ENCODE data around the gene IL9. TPM values are rescaled to one million over a fixed set of nuclear protein-coding genes. Genes with fewer than 3 reads are reported as not detected.

Gene IL9
- total and polyA plus RNA-seq, 2 experiments from 2014 or later: not detected

- Histone ChIP-seq H3K9me3 (ENCODE audit: low read depth) (no peaks in the 10 kb centered on the region), H3K27ac (no peak overlapping the region), H3K4me3 (no peak overlapping the region), H3K79me2 (no peaks in the 10 kb centered on the region), H3K27me3 (peaks cover 9% of the 10 kb centered on the region), H4K20me1 (ENCODE audit: insufficient read depth, poor library complexity, severe bottlenecking) (no peaks in the 10 kb centered on the region), H3K4me1 (ENCODE audit: insufficient read depth) (peaks cover 8% of the 10 kb centered on the region), H2AFZ (no peak overlapping the region), H3K4me2 (no peak overlapping the region), H3K9me2 (replicated peaks; ENCODE audit: insufficient read depth) (no peaks in the 10 kb centered on the region), H3K36me3 (replicated peaks; ENCODE audit: insufficient read depth, low read depth) (no peaks in the 10 kb centered on the region)
- 92% methylated on average over 3 of the region's 3 CpGs for WGBS (ENCODE audit: low lambda C conversion rate, missing lambda C conversion rate)
- TF ChIP-seq CTCF (IDR thresholded peaks at IDR 0.05; ENCODE audit: poor library complexity): no peak
- no peak for TF ChIP-seq EZH2phosphoT487 (IDR thresholded peaks at IDR 0.05; ENCODE audit: low read depth, severe bottlenecking, unreplicated experiment)
- TF ChIP-seq EZH2 (IDR thresholded peaks at IDR 0.05; ENCODE audit: borderline replicate concordance): no peak
- DNase-seq (ENCODE audit: low spot score): no peak
Observed at GRCh38 chr5:135883026-135883425, 12.6 kb downstream of the IL9 start.

- no peak overlapping the region for H3K4me2 ChIP-seq
- no peak overlapping the region for H2AFZ ChIP-seq
- H3K36me3 ChIP-seq (replicated peaks; ENCODE audit: insufficient read depth, low read depth): no peaks in the 10 kb centered on the region
- H3K9me3 ChIP-seq (ENCODE audit: low read depth): no peaks in the 10 kb centered on the region
- no peaks in the 10 kb centered on the region for H4K20me1 ChIP-seq (ENCODE audit: insufficient read depth, poor library complexity, severe bottlenecking)
- peaks cover 9% of the 10 kb centered on the region for H3K27me3 ChIP-seq
- no peak overlapping the region for H3K4me3 ChIP-seq
- no peaks in the 10 kb centered on the region for H3K79me2 ChIP-seq
- no peaks in the 10 kb centered on the region for H3K9me2 ChIP-seq (replicated peaks; ENCODE audit: insufficient read depth)
- no peak for DNase-seq (ENCODE audit: low spot score)
- no peak overlapping the region for H3K27ac ChIP-seq
- 76% methylated on average over 3 of the region's 3 CpGs for WGBS (ENCODE audit: low lambda C conversion rate, missing lambda C conversion rate)
- peaks cover 7% of the 10 kb centered on the region for H3K4me1 ChIP-seq (ENCODE audit: insufficient read depth)
- TF ChIP-seq EZH2 (IDR thresholded peaks at IDR 0.05; ENCODE audit: borderline replicate concordance) (no peak), CTCF (IDR thresholded peaks at IDR 0.05; ENCODE audit: poor library complexity) (no peak), EZH2phosphoT487 (IDR thresholded peaks at IDR 0.05; ENCODE audit: low read depth, severe bottlenecking, unreplicated experiment) (no peak)
Observed at GRCh38 chr5:135881819-135882218, 13.8 kb downstream of the IL9 start.

- no peaks in the 10 kb centered on the region for H3K9me2 ChIP-seq (replicated peaks; ENCODE audit: insufficient read depth)
- H3K4me2 ChIP-seq: no peak overlapping the region
Observed at GRCh38 chr5:135881244-135881643, 14.4 kb downstream of the IL9 start.

More at GRCh38 chr5:135881244-135881643, 14.4 kb downstream of the IL9 start:
- Histone ChIP-seq H3K4me3 (no peak overlapping the region), H3K27ac (no peak overlapping the region), H3K27me3 (peaks cover 9% of the 10 kb centered on the region), H3K4me1 (ENCODE audit: insufficient read depth) (peaks cover 7% of the 10 kb centered on the region), H4K20me1 (ENCODE audit: insufficient read depth, poor library complexity, severe bottlenecking) (no peaks in the 10 kb centered on the region), H3K9me3 (ENCODE audit: low read depth) (no peaks in the 10 kb centered on the region), H3K79me2 (no peaks in the 10 kb centered on the region), H3K36me3 (replicated peaks; ENCODE audit: insufficient read depth, low read depth) (no peaks in the 10 kb centered on the region), H2AFZ (no peak overlapping the region)
- 55% methylated on average over 4 of the region's 4 CpGs for WGBS (ENCODE audit: low lambda C conversion rate, missing lambda C conversion rate)
- TF ChIP-seq EZH2 (IDR thresholded peaks at IDR 0.05; ENCODE audit: borderline replicate concordance) (no peak), CTCF (IDR thresholded peaks at IDR 0.05; ENCODE audit: poor library complexity) (no peak), EZH2phosphoT487 (IDR thresholded peaks at IDR 0.05; ENCODE audit: low read depth, severe bottlenecking, unreplicated experiment) (no peak)
- no peak for DNase-seq (ENCODE audit: low spot score)

All from hepatocyte (in vitro differentiated cells).